BLaER1 treated with 17β-estradiol and CSF1 and Interleukin-3, amounts not matched to agents 10 nM and 100 nM (cell line): ENCODE results near the gene FBXW8.

ENCODE experiments used
- H3K27ac ChIP-seq, 11 experiments: shearing (Covaris generic); formaldehyde crosslinking; 2 replicates each; pipeline ENCODE4 v1.8.1; 2022
- H3K27me3 ChIP-seq, 11 experiments: shearing (Covaris generic); formaldehyde crosslinking; 2 replicates each; pipeline ENCODE4 v1.8.1; 2022
- H3K36me3 ChIP-seq, 11 experiments: shearing (Covaris generic); formaldehyde crosslinking; 2 replicates each; pipeline ENCODE4 v1.8.1; 2022
- H3K4me1 ChIP-seq, 10 experiments: shearing (Covaris generic); formaldehyde crosslinking; 2 replicates each; pipeline ENCODE4 v1.8.1; 2022
- H3K4me2 ChIP-seq, 11 experiments: shearing (Covaris generic); formaldehyde crosslinking; 2 replicates each; pipeline ENCODE4 v1.8.1; 2022
- H3K4me3 ChIP-seq, 10 experiments: shearing (Covaris generic); formaldehyde crosslinking; 2 replicates each; pipeline ENCODE4 v1.8.1; 2022
- H3K9ac ChIP-seq, 11 experiments: shearing (Covaris generic); formaldehyde crosslinking; 2 replicates each; pipeline ENCODE4 v1.8.1; 2022
- H3K9me3 ChIP-seq, 11 experiments: shearing (Covaris generic); formaldehyde crosslinking; replicated peaks in 1 of 11; 2 replicates each; pipeline ENCODE4 v1.8.1; 2022
- H4K20me1 ChIP-seq, 11 experiments: shearing (Covaris generic); formaldehyde crosslinking; 2 replicates each; pipeline ENCODE4 v1.8.1; 2022
- Cebpa-rat ChIP-seq, 11 experiments: shearing (Covaris generic); IDR thresholded peaks; 2 replicates each; pipeline ENCODE4 v1.8.1; 2022

Gene FBXW8

DNA sequence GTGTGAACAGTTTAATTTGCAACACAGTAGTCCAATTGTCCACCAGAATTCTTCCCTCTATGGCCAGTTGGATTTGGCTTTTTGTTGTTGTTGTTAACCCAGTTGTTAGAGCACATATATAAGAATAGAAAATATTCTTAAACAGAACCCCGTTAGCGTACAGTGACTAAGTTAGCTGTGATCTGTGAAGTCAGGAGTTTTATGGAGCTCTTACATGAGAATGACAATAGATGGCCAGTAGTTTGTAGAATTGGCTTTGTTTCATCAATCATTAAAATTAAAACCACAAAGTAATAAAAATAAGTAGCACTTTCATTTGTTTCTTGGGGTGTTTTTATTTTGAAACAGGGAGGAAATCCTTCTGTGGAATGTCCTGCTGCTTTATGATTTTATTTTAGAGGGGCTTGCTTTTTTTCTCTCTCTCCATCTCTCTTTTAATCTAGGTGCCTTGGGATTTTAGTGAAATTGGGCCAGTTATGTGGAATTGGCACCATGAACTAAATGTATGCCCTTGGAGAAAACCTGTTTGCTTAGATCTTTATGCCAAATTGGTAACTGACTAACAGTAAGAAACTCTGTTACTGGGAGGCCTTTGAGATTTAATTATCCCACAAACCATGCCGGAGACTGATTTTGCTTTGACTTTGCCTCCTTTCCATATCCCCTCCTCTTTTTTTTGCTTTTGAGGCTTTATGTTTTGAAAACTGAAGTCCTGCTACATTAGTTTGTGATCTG is 22.9 kb downstream of the FBXW8 start:
- H3K9ac ChIP-seq, result peak overlapping the region in 5 of 11 experiments; percentile 1 to 43 (median 19); a peak in 6 of 22 replicates
- H4K20me1 ChIP-seq, result peaks cover 0 to 14% (median 0%) of the 10 kb centered on the region in 11 experiments; a peak in 3 of 22 replicates
- peak overlapping the region; percentile 11 to 76 (median 68); a peak in 21 of 22 replicates for H3K4me2 ChIP-seq
- no peaks in the 10 kb centered on the region for H3K27me3 ChIP-seq
- peaks cover 0 to 5% (median 0%) of the 10 kb centered on the region in 11 experiments; a peak in 3 of 22 replicates for H3K9me3 ChIP-seq
- H3K4me1 ChIP-seq, result peaks cover 36 to 72% (median 65%) of the 10 kb centered on the region in 10 experiments
- no peak overlapping the region for H3K4me3 ChIP-seq
- H3K36me3 ChIP-seq, result peaks cover 12 to 73% (median 58%) of the 10 kb centered on the region in 11 experiments; a peak in 21 of 22 replicates
- H3K27ac ChIP-seq, result peak overlapping the region in 7 of 11 experiments; percentile 0 to 55 (median 27); a peak in 9 of 22 replicates
- no peak for TF ChIP-seq Cebpa-rat (IDR thresholded peaks at IDR 0.05)

DNA sequence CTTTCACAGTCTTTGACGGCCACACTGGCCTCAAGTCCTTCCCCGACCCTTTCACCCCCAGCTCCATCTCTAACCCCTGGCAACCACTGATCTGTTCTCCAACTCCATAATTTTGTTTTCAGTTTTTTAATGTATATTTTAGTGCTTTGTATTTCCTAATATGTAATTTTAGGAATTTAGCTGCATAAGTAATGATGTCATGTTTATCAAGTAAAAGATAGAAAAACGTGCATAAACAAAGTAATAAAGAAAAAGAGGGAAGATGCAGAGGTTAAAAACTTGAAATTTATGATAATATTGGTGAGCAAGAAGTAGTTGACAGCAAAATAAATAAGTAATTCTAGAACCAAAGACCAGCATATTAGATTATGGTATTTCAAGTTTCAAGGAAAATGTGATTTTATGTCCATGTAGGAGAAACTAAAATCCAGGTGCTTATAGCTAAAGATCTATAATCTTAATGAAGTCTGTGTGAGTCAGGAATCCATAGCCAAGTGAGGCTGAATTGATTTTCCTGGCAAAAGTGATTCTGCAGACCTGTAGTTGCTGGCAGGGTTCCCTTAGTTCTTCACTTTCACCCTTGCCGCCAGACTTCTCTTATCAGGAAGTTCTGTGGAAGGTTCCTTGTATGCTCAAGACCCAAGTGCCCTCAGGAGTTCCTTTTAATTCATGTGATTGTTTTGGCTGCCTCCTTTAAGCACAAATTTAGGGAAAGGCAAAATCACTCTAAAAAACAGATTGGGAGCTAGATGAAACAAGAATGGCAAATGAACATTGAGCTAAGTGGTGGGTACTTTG is 24.4 kb downstream of the FBXW8 start:
- TF ChIP-seq Cebpa-rat (IDR thresholded peaks at IDR 0.05), result no peak

DNA sequence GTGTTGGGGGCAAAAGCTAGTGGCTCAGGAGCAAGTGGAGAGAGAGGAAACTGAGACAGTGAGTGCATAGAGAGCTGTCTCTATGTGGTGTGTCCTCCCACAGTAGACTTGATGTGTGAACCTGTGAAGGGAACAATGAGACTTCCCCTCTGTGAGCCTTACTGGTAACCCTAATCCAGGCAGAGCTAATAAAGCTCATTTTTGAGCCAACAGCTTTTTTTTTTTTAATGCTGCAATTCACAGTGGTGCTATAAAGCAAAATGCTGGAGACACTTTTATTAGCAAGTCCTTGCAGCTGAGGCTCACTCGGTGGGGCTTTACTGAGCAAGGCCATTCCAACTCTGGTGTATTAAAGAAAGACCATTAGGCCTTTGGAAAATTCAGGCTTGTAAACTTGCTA is 26.9 kb downstream of the FBXW8 start:
- Histone ChIP-seq H3K27me3 (no peaks in the 10 kb centered on the region), H3K27ac (no peak overlapping the region), H4K20me1 (peaks cover 0 to 6% (median 0%) of the 10 kb centered on the region in 11 experiments; a peak in 4 of 22 replicates), H3K4me1 (peaks cover 21 to 32% (median 29%) of the 10 kb centered on the region in 10 experiments), H3K4me2 (no peak overlapping the region), H3K9ac (no peak overlapping the region), H3K36me3 (peaks cover 25 to 77% (median 64%) of the 10 kb centered on the region in 11 experiments), H3K9me3 (peaks cover 13 to 24% (median 17%) of the 10 kb centered on the region in 11 experiments), H3K4me3 (no peak overlapping the region)
- no peak for TF ChIP-seq Cebpa-rat (IDR thresholded peaks at IDR 0.05)

More for the DNA sequence above, 24.4 kb downstream of the FBXW8 start:
- Histone ChIP-seq H3K9ac (no peak overlapping the region), H3K4me1 (peaks cover 36 to 57% (median 54%) of the 10 kb centered on the region in 10 experiments), H3K9me3 (peaks cover 0 to 5% (median 0%) of the 10 kb centered on the region in 11 experiments; a peak in 3 of 22 replicates), H4K20me1 (peaks cover 0 to 14% (median 0%) of the 10 kb centered on the region in 11 experiments; a peak in 4 of 22 replicates), H3K27ac (no peak overlapping the region), H3K36me3 (peaks cover 11 to 73% (median 52%) of the 10 kb centered on the region in 11 experiments; a peak in 21 of 22 replicates), H3K4me2 (peak overlapping the region; percentile 43 to 76 (median 68)), H3K27me3 (no peaks in the 10 kb centered on the region), H3K4me3 (no peak overlapping the region)

DNA sequence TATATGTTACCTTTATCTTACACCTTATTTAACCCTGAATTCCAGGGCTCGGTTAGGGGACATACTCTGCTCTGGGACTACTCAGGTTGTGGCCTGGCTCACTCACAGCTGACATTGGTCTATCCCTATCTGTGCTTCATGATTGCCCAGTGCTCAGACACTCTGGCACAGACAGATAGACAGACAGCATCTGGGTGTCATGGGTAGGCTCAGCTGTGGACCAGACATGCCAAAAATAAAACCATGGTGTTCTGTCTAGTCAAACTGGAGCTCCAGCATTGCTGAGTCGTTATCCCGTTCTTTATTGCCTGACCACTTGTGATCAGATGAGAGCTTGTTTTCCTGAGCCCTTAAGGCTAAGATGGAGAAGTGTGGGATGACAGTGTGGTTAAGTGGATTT is 29.0 kb downstream of the FBXW8 start:
- Histone ChIP-seq H3K36me3 (peaks cover 46 to 96% (median 79%) of the 10 kb centered on the region in 11 experiments), H3K4me2 (no peak overlapping the region; a peak in 1 of 22 replicates), H3K27me3 (no peaks in the 10 kb centered on the region), H3K9me3 (peaks cover 24 to 41% (median 30%) of the 10 kb centered on the region in 11 experiments), H3K4me1 (peaks cover 2 to 13% (median 11%) of the 10 kb centered on the region in 10 experiments), H3K27ac (no peak overlapping the region), H3K4me3 (no peak overlapping the region), H3K9ac (no peak overlapping the region), H4K20me1 (peaks cover 0 to 8% (median 0%) of the 10 kb centered on the region in 11 experiments; a peak in 4 of 22 replicates)
- TF ChIP-seq Cebpa-rat (IDR thresholded peaks at IDR 0.05), result no peak

DNA sequence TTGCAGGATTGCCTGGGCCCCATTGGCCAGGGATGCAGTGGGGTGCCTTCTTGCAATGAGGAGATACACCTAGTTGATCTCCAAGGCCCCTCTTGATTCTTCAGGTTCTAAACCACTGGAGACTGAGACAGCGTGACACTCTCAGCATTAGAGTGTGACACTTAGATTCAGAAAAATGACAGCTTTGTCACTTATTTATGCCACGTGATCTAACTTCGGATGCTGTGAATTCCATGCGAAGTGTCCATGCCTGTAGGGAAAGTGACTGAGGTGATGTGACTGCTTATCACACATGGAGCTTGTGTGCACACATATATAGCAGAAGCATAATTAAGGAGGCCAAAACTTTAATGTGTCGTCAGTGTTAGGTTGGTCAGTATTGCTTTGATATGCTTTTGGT is 30.4 kb downstream of the FBXW8 start:
- Histone ChIP-seq H4K20me1 (peaks cover 0 to 8% (median 0%) of the 10 kb centered on the region in 11 experiments; a peak in 4 of 22 replicates), H3K4me3 (no peak overlapping the region), H3K27me3 (no peaks in the 10 kb centered on the region), H3K36me3 (peaks cover 57 to 100% (median 83%) of the 10 kb centered on the region in 11 experiments), H3K9ac (no peak overlapping the region), H3K4me1 (peaks cover 0 to 5% (median 0%) of the 10 kb centered on the region in 10 experiments; a peak in 2 of 20 replicates), H3K9me3 (peaks cover 24 to 41% (median 30%) of the 10 kb centered on the region in 11 experiments), H3K27ac (no peak overlapping the region), H3K4me2 (no peak overlapping the region)
- TF ChIP-seq Cebpa-rat (IDR thresholded peaks at IDR 0.05), result no peak

DNA sequence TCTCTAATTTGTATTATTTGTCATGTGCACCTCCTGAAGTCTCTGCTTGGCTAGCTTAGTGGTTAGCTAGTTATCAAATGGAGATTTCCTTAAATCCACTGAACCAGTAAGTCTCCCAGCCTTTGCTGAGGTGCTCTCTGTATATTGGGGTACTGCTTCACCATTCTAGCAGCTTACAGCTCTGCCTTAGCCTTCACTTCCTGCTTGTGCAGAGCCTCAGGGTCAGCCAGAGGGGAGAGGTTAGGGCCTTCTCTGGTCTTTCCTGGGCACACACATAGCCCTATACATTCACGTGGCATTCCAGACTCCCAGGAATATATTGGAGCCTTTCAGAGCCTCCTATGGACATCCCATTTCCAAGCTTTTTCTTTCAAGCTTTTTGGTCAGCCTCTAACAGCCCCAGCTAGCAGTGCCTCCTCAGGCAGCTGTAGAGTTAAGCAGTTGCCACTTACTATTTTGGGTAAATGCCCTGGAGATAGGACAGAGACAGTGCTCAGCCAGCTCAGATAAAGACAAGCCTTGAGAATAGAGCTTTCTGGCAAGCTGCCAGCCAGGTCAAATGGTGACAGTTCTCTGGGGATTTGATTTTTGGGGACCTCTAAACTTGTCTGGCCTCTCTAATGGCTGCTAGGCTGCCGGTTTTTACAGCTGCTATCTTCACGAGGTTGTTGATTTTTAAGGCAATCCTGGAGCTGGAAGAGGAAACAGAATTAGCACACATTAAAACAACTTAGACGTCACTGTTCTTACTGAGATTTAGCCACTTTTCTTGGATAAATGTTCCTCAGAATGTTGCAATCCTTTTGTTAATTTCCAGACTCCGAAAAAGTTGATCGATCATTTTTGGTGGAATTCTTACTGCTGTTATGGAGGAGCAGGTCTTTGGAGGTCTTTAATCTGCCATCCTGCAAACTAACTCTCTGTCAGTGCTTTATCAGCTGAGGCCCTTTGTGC is 32.9 kb downstream of the FBXW8 start:
- peak overlapping the region in 2 of 10 experiments; percentile 9 to 15; a peak in 1 of 20 replicates for H3K4me3 ChIP-seq
- peaks cover 74 to 100% (median 92%) of the 10 kb centered on the region in 11 experiments for H3K36me3 ChIP-seq
- no peak overlapping the region for H3K27ac ChIP-seq
- no peak overlapping the region for H3K9ac ChIP-seq
- peaks cover 0 to 8% (median 0%) of the 10 kb centered on the region in 11 experiments; a peak in 4 of 22 replicates for H4K20me1 ChIP-seq
- no peaks in the 10 kb centered on the region for H3K27me3 ChIP-seq
- H3K4me1 ChIP-seq, result peaks cover 0 to 8% (median 3%) of the 10 kb centered on the region in 10 experiments; a peak in 5 of 20 replicates
- peaks cover 24 to 38% (median 30%) of the 10 kb centered on the region in 11 experiments for H3K9me3 ChIP-seq
- H3K4me2 ChIP-seq, result peak overlapping the region in 1 of 11 experiments; percentile 21; a peak in 1 of 22 replicates
- TF ChIP-seq Cebpa-rat (IDR thresholded peaks at IDR 0.05), result no peak

DNA sequence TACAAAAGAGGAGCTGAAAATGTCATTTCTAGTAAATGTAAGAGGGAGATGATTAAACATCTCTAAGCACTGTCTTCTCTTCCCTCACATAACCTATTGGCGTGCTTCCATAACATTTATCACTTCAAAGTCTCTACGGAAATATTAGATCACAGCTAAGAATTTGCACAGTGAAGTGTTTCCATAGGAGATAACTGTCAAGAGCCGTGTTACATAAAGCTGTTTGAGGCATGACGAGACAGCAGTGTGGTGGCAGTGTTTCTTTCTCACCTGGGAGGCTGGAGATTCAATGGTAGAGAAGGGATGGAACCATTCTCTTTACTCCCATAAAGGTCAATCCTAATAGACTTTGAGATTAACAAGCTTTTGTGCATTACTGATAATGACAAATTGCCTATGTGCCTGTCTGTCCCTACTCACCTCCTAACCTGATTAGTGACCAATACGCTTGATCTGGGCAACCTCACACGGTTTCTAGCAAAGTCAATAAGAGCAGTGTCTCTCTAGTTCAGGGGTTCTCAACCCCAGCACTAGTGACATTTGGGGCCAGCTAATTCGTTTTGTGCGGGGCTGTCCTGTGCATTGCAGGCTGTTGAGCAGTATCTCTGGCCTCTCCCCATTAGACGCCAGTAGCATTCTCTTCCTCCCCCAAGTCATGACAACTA is 35.3 kb downstream of the FBXW8 start:
- Histone ChIP-seq H3K4me1 (peaks cover 0 to 7% (median 2%) of the 10 kb centered on the region in 10 experiments; a peak in 5 of 20 replicates), H3K27ac (no peak overlapping the region), H3K36me3 (peaks cover 93 to 100% (median 97%) of the 10 kb centered on the region in 11 experiments), H3K4me3 (no peak overlapping the region), H3K9me3 (peaks cover 24 to 33% (median 29%) of the 10 kb centered on the region in 11 experiments), H3K27me3 (no peaks in the 10 kb centered on the region), H3K9ac (no peak overlapping the region), H4K20me1 (peaks cover 0 to 5% (median 0%) of the 10 kb centered on the region in 11 experiments; a peak in 2 of 22 replicates), H3K4me2 (no peak overlapping the region)
- no peak for TF ChIP-seq Cebpa-rat (IDR thresholded peaks at IDR 0.05)
